ENCODE results near the gene WDR27.

WDR27 gene

GRCh38 chr6:169556758-169557548 is 144.9 kb downstream of the WDR27 start:
- POLR2A ChIA-PET (ENCODE audit: low non-redundant PET), result no interaction called here
- DNase-seq (ENCODE audit: low spot score), result no peak
- H3K27ac ChIP-seq, result no peak overlapping the region
- CTCF ChIA-PET, result interaction anchor here (0.6 to 0.7 kb wide), 2 partner anchors 187 to 353 kb away, joined by 3 to 4 read pairs; no protein-coding TSS in a partner anchor
- TF ChIP-seq, protein P1, sequence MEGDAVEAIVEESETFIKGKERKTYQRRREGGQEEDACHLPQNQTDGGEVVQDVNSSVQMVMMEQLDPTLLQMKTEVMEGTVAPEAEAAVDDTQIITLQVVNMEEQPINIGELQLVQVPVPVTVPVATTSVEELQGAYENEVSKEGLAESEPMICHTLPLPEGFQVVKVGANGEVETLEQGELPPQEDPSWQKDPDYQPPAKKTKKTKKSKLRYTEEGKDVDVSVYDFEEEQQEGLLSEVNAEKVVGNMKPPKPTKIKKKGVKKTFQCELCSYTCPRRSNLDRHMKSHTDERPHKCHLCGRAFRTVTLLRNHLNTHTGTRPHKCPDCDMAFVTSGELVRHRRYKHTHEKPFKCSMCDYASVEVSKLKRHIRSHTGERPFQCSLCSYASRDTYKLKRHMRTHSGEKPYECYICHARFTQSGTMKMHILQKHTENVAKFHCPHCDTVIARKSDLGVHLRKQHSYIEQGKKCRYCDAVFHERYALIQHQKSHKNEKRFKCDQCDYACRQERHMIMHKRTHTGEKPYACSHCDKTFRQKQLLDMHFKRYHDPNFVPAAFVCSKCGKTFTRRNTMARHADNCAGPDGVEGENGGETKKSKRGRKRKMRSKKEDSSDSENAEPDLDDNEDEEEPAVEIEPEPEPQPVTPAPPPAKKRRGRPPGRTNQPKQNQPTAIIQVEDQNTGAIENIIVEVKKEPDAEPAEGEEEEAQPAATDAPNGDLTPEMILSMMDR (conservative IDR thresholded peaks at IDR 0.05; ENCODE audit: low read depth), result no peak

DNA sequence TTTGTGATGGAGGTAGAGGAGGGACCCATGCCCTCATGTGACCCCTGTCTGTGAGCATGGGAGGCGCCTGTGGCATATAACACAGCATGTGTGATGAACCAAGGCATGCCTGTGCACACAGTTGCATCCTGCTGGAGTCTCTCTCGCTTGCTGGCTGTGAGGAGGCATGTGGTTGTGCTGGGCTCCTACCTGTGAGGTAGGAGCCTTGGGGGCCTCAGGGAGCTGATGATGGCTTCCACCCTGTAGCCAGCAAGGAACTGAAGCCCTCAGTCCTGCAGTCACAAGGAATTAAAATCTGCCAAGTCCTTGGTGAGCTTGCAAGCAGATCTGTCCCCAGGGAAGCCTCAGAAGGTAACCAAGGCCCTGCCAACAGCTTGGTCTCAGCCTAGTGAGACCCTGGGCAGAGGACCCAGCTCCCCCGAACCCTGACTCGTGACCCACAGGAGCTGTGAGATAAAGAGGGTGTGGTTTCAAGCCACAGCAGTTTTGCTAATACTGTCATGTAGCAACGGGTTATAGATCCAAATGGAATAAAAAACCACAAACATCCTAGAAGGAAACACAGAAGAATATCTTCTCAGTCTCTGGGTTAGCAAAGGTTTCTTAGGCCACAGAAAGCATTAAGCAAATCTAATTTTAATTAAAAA is 145.7 kb downstream of the WDR27 start:
- CTCF ChIA-PET, result interaction anchor here (0.6 kb wide), 1 partner anchor 188 kb away, joined by 4 read pairs; no protein-coding TSS in a partner anchor
- DNase-seq (ENCODE audit: low spot score), result no peak
- POLR2A ChIA-PET (ENCODE audit: low non-redundant PET), result no interaction called here
- no peak overlapping the region for H3K27ac ChIP-seq
- TF ChIP-seq, protein P1 (conservative IDR thresholded peaks at IDR 0.05; ENCODE audit: low read depth), result no peak

DNA sequence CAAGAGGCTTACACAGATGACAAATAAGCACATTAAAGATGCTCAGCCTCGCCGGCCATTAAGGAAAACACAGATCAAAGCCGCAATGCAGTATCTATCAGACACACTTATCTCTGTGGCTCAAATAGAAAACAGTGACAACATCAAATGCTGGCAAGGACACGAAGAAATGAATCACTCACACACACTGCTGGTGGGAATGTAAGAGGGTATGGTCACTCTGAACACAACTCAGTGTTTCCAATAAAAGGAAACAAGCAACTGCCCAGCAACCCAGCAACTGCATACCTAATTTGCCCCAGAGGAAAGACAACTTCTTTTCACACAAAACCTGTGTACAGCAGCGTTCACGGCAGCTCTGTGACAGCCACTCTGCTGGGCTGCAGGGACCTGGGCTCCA is 155.8 kb downstream of the WDR27 start:
- DNase-seq (ENCODE audit: low spot score), result no peak
- ChIA-PET POLR2A (ENCODE audit: low non-redundant PET) (interaction anchor here (0.5 kb wide), 1 partner anchor 9 kb away, joined by 3 read pairs; no protein-coding TSS in a partner anchor), CTCF (interaction anchor here (0.7 kb wide), 1 partner anchor 110 kb away, joined by 3 read pairs; no protein-coding TSS in a partner anchor)
- H3K27ac ChIP-seq, result no peak overlapping the region
- TF ChIP-seq, protein P1 (conservative IDR thresholded peaks at IDR 0.05; ENCODE audit: low read depth), result no peak

- ChIA-PET CTCF (no interaction called here), POLR2A (ENCODE audit: low non-redundant PET) (no interaction called here)
- TF ChIP-seq, protein P1 (conservative IDR thresholded peaks at IDR 0.05; ENCODE audit: low read depth), result no peak
- no peak for DNase-seq (ENCODE audit: low spot score)
- H3K27ac ChIP-seq, result no peak overlapping the region
These were observed 158.1 kb downstream of the WDR27 start for GRCh38 chr6:169543704-169544103.

DNA sequence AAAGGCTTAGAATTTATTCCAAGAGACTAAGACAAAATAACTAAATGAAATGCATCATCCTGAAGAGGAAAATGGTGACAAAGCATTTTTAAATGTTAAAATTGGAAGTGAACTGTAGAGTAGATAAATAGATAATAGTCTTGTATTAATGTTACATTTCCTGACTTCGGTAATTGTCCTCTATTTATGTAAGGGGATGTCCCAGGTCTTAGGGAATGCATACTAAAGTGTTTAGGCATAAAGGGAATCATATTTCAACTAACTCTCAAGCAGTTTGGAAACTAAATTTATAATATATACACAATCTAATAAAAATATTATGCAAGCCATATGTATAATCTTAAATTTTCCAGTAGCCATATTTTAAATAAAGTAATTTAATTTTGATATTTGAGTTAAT is 159.3 kb downstream of the WDR27 start:
- no peak overlapping the region for H3K27ac ChIP-seq
- POLR2A ChIA-PET (ENCODE audit: low non-redundant PET), result no interaction called here
- DNase-seq (ENCODE audit: low spot score), result no peak
- CTCF ChIA-PET, result no interaction called here
- TF ChIP-seq, protein P1 (conservative IDR thresholded peaks at IDR 0.05; ENCODE audit: low read depth), result no peak

DNA sequence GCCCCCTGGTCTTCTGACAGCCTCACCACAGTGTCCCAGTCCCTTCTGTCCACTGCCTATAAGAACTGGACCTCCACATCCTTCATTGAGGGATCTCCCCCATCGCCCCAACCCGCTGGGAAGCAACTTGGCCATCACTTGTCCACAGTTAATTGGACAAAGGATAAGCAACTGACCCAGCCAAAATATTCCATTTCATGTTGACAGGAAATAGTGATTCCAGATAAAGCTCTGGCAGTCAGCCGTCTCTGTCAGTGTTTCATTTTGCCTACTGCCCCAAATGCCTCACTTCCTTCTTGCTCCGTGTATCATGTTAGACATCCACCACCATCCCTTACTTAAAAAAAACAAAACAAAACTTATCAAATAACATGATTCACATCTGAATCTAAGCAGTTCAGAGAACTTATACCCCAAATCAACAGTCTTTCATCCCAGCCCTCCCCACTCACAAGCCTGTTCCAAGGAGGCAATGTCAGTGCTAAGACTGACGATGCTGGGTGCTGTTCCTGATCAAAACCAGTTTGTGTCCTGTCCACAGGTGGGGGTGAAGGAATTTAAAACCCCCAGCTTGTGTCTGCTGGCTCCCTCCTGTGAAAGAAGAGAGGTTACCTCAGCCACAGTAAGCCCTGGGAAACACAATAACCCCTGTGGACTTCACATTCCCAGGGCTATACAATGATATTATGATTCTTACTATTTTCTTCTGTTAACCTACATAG is 162.5 kb downstream of the WDR27 start:
- H3K27ac ChIP-seq, result no peak overlapping the region
- TF ChIP-seq, protein P1 (conservative IDR thresholded peaks at IDR 0.05; ENCODE audit: low read depth), result no peak
- ChIA-PET CTCF (interaction anchor here (0.6 kb wide), 1 partner anchor 15 kb away, joined by 3 read pairs; no protein-coding TSS in a partner anchor), POLR2A (ENCODE audit: low non-redundant PET) (no interaction called here)
- no peak for DNase-seq (ENCODE audit: low spot score)
